Embryonic facial prominence (tissue), 1 donor: ENCODE results near the gene LRWD1.
"Not testable (repeated sequence)": the region's sequence is repeated elsewhere in the genome, so short reads cannot be mapped to it uniquely, and the experiment has no call there.

Experiments
- DNase-seq: peaks from one replicate; pipeline ENCODE4 v3.0.0-alpha.2; 2016; ENCODE audit errors: extremely low spot score

LRWD1 gene

DNA sequence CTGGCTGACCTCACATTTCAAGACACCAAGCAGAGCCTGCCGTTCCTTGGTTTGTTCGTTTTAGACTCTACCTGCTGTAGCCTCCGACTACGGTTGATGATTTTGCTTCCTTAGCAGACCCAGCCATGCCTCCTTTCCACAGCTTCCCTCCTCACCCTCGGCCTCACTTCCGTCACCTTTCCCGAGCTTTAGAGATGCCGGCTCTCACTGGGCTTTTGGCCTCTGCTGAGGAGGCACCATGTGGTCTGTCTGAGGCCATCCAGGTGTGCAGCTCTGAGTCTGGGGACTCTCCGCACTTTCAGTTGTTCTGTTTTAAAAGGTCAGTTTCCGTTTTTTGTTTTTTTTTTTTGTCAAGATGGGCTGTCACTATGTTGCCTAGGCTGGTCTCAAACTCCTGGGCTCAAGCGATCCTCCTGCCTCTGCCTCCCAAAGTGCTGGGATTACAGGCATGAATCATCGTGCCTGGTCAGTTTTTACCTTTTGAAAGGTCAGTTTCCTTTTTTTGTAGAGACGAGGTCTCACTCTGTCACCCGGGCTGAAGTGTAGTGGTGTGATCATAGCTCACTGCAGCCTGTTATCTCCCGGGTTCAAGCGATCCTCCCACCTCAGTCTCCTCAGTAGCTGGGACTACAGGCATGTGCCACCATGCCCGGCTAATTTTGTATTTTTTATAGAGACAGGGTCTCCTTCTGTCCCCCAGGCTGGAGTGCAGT is 19.7 kb upstream of the LRWD1 start:
- no peak for DNase-seq

DNA sequence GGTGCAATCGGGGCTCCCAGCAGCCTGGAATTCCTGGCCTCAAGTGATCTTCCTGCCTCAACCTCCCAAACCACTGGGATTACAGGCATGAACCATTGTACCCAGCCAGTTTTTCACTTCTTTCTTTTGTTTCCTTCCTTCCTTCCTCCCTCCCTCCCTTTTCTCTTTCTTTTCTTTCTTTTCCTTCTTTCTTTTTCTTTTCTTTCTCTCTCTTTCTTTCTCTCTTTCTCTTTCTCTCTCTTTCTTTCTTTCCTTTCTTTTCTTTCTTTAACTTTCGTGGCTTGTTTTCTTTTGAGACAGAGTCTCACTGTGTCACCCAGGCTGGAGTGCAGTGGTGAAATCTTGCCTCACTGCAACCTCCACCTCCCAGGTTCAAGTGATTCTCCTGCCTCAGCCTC is 19.1 kb upstream of the LRWD1 start:
- no peak for DNase-seq

DNA sequence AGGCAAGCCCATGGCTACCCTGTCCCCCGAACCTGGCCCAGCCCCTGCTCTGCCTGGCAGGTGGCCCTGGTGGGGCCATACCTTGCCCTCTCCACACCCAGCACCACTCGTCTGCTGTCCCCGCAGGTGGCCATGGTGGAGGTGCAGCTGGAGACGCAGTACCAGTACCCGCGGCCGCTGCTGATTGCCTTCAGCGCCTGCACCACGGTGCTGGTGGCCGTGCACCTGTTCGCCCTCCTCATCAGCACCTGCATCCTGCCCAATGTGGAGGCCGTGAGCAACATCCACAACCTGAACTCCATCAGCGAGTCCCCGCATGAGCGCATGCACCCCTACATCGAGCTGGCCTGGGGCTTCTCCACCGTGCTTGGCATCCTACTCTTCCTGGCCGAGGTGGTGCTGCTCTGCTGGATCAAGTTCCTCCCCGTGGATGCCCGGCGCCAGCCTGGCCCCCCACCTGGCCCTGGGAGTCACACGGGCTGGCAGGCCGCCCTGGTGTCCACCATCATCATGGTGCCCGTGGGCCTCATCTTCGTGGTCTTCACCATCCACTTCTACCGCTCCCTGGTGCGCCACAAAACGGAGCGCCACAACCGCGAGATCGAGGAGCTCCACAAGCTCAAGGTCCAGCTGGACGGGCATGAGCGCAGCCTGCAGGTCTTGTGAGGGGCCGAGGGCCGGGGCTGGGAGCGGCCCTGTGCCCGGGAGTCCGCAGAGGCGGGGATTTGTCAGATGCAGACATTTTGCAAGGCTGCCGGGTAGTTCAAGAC is 18.2 kb upstream of the LRWD1 start:
- DNase-seq: no peak

DNA sequence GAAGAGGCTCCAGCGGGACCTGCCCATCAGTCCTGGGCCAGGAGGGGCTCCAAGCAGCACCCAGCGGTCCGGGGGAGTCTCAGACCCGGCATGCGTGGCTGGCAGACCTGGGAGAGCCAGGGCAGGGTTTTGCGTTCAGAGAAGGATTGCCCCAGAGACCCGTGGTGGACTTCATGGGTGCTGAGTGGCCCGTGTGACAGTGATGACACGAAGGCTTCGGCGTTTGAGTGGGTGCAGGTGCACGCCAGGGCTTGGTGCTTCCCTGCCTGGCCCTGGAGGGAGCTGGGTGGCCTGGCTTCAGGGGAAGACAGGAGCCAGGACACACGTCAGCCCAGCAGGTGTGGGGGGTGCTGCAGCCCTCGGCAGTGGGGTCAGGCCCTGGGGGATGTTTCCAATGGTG is 17.5 kb upstream of the LRWD1 start:
- DNase-seq: no peak

DNA sequence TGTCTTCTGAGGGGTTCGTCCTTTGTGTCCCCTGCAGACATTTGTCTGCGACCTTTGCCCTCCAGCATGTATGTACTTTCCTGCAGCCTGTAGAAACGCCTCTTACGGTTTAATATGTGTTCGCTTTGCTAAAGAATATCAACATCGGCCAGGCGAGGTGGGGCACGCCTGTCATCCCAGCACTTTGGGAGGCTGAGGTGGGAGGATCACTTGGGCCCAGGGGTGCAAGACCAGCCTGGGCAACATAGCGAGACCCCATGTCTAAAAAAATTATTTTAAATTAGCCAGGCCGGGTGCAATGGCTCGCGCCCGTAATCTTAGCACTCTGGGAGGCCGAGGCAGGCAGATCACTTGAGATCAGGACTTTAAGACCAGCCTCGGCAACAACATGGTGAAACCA is 15.6 kb upstream of the LRWD1 start:
- no peak for DNase-seq

DNA sequence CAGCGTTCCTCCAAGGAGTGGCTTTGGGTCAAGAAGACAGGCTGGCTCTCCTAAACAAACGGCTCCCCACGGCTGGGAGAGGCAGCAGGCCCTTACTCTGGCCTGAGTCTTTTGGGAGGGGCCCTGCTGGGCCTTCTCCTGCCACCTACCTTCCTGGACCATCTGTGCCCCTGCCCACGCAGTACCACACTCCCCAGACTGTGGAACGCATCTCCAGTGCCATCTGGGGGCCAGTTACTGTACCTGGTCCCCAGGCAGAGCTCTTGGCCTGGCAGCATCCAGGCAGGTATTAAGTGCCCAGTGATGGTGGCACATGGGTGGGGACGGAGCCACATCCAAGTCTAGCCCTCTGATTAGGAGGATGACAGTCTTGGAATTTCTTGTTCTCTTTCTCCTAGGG is 14.5 kb upstream of the LRWD1 start:
- no peak for DNase-seq

DNA sequence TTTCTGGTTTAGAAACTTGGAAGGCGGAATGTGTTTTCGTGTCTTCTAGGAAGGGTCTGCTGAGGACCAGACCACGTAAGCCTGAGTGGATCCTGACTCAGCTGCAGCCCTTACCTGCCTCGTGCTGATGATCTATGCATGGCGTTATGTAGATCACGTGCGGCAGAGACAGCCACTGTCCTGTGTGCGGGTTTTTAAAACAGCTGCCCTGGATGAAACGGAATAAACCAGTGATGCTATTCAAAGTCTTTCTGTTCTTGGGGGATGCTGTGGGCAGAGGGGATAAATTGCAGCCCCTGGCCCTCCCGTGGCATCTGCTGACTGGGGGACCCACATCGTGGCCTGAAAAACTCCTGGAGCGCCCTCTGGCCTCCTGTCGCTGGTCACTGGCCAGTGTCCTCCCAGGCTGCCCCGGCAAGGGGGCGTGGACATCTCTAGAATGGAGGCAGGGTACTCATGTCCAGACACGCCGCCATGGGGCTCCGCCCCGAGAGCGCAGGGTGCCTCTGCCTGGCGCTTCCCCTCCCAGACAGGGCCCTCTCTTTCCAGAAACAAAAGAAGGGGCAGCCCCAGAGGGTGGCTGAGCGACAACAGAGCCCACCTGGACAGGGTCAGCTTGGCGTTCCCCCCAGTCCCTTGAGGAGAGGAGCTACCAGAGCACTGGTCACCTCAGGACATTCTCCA is 13.3 kb upstream of the LRWD1 start:
- DNase-seq: no peak

DNA sequence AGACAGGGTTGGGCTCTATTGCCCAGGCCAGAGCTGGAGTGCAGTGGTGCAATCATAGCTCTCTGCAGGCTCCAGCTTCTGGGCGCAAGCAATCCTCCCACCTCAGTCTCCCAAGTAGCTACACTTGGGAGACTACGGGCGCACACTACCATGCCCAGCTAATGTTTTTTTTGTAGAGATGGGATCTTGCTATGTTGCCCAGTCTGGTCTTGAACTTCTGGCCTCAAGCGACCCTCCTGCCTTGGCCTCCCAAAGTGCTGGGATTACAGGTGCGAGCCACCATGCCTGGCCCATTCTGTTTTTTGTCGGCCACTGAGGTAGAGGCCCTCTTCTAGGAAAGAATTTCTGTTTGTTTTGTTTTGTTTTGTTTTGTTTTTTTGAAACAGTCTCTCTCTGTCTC is 12.3 kb upstream of the LRWD1 start:
- DNase-seq: no peak

DNA sequence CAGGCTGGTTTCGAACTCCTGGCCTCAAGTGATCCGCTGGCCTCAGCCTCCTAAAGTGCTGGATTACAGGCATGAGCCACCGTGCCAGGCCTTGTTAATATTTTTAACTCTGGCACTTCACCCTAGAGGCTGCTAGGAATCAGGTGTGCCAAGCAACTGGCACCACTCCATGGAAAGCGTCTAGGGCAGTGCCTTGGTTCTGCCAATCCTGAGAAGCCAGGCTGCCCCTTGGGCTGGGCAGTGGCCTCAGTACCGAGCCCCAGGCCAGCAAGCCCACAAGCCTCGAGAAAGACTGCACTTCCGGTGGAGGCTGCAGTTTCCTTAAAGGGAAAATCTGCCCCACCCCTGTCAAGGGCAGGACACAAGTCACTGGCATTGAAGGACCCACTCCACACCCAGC is 11.5 kb upstream of the LRWD1 start:
- DNase-seq: no peak

DNA sequence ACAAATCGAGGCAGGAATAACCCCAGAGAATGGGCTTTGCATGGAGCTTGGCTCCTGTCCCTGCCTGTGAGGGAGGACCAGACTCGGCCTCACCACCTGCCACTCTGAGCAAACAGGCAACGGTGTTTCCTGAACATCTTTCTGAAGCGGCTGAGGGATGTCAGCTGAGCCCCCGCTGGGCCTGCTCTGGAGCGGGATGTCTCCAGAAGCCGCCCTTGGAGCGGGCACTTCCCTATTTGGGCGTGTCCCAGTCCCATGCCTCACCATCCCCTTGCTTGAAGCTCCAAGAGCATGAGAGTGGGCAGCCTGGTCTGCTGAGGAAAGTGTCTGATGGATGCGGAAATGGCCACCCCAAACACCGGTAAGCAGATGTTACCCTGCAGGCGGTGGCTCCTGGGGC is 10.3 kb upstream of the LRWD1 start:
- DNase-seq: no peak

DNA sequence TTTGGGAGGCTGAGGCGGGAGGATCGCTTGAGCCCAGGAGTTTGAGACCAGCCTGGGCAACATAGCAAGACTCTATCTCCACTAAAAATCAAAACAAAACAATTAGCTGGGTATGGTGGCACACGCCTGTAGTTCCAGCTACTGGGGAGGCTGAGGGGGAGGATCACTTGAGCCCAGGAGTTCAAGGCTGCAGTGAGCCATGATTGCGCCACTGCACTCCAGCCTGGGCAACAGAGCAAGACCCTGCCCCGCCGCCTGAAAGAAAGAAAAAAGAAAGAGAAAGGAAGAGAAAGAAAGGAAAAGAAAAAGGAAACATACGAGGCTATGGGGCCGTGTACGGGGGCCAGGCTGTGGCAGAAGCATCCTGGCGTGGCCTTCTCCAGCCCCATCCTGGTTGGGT is 9.9 kb upstream of the LRWD1 start:
- not testable (repeated sequence) for DNase-seq

DNA sequence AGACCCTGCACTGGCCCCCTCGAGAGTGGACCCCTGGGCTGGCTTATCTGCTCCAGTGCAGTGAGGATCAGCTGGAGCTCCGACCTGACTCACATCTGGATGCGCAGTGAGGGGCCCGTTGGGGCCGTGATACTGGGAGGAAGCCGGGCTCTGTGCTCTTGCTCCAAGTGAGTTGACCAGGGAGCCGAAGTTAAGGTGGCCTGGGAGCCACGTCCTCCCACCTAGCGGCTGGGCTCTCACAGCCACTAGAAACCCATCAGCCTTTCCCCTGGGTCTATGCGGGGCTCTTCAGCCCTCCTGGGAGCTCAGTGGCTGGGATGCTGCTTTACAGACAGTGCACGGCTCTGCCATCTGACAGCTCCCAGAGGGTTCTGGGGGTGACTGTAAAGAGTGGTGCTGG is 9.2 kb upstream of the LRWD1 start:
- DNase-seq: no peak

DNA sequence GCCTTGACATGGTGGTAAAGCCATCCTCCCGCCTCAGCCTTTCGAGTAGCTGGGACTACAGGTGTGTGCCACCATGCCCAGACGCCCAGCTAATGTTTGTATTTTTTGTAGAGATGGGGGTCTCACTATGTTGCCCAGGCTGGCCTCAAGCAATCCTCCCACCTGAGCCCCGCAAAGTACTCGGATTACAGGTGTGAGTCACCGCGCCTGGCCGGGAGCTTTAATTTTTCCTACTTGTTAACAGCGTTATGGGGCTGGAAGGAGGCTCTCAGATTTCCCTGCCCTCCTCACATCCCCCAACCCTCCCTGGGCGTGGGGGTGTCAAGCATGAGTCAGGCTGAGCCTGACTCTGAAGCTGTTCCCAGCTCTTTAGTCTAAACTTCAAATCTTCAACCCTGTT is 8.5 kb upstream of the LRWD1 start:
- no peak for DNase-seq

DNA sequence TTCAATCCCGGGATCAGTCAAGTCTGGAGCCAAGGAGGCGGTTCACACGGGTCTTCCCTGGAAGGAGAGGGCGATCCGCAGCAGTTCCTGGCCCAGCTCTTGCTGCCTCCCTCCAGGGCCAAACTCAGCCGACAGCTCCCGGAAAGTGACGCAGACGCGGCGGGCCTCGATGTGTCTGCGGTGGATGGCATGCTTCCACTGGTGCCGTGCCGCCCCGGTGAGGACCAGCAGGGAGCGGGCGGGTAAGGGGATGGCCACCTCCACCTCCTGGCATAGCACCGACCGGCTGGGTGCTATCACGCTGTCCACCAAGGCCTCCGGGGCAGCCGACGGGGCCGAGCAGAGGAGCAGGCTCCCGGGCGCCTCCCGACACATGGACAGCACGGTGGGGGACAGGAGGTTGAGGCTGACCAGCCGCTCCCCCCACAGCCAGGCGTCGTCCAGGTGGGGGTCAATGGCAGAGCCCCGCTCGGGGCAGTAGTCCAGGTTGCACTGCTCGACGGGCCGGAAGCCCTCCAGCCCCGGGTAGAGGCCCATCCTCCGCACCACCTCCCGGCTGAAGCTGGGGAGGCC is 7.3 kb upstream of the LRWD1 start:
- no peak for DNase-seq

DNA sequence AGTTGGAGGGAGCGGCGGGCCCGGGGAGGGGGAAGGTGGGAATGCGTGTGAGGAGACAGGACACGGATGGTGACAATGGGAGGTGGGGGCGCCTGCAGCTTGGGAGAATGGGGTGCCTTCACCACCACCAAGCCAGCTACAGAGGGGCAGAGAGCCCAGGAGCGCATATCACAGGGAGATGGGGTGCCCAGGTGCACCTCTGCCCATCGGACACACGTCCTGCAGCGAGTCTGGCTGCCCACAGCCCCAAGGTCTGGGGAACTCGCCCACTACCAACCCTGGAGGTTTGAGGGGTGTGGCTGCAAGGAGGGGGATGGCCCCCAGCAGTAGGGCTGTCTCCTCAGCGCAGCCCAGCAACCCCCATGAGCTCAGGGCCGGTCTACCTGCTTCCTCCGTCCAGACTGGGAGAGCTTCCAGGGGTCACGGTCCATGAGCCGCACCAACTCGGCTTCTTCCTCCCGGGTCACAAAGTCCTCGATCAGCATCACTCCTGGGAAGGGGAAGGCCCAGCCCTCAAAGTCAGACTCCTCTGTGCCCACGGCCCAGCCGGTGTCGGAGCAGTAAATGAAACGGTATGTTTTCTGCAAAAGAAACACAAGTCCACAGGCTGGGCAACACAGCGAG is 5.5 kb upstream of the LRWD1 start:
- DNase-seq: no peak

DNA sequence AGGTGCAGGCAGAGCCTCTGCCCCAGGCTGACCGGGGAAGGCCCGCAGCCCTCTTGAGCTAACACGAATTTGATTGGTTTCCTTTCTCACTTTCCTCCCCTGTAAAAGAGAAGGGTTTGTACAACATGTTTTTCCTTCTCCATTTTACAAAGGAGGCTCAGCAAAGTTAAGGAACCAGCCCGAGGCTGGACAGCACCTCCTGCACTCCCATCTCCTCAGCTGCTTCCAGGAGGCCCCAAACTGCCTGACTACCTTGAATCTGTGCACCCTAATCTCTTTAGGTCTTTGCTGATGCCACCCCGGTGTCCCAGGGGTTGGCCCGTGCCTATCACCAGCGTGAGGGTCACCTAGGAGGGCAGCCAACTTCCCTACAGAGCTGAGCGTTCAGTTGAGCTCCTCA is 4.3 kb upstream of the LRWD1 start:
- no peak for DNase-seq

DNA sequence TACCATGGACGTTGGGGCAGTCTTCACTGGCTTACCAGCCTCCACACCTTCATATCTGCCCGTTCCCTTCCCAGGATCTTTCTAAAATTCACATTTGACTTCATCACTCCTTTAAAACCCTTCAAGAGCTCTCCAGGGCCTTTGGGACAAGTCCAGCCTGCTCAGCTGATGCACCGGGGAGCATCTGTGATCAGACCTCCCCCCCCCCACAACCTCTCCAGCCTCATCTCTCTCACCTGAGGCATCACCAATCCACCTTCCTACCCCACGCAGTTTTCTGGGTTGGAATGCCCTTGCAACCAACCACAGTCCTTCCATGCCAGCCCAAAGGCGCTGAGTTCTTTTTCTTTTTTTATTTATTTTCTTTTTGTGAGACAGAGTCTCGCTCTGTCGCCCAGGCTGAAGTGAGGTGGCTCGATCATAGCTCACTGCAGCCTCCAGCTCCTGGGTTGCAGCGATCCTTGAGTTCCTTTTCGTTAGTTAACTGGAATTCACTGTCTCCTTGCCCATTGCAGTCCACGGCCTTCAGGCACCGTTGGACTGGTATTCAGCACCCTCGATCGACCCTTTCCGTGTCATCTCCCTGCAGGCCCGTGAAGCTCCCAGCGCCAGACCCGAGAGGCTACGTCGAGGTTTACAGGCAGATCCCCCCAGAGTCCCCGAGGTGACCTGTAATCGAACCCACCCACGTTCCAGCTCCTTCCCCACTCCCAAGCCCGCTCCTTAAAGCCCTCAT is 775 bp upstream of the LRWD1 start:
- DNase-seq: no peak

DNA sequence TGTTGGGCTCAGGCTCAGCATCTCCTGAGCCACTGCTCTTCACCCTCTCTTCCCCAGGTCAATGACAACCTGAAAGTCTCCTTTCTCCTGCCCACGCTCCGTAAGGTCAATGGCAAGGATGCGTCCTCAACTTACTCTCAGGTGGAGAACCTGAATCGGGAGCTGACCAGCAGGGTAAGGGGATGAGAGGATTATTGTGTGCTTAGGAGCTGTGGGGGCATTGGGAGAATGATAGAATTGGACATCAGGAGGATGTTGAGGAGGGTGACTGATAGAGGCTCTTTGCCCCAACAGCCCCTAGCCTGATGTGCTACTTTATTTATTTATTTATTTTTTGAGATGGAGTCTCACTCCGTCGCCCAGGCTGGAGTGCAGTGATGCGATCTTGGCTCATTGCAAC is 1.3 kb downstream of the LRWD1 start:
- DNase-seq: no peak

DNA sequence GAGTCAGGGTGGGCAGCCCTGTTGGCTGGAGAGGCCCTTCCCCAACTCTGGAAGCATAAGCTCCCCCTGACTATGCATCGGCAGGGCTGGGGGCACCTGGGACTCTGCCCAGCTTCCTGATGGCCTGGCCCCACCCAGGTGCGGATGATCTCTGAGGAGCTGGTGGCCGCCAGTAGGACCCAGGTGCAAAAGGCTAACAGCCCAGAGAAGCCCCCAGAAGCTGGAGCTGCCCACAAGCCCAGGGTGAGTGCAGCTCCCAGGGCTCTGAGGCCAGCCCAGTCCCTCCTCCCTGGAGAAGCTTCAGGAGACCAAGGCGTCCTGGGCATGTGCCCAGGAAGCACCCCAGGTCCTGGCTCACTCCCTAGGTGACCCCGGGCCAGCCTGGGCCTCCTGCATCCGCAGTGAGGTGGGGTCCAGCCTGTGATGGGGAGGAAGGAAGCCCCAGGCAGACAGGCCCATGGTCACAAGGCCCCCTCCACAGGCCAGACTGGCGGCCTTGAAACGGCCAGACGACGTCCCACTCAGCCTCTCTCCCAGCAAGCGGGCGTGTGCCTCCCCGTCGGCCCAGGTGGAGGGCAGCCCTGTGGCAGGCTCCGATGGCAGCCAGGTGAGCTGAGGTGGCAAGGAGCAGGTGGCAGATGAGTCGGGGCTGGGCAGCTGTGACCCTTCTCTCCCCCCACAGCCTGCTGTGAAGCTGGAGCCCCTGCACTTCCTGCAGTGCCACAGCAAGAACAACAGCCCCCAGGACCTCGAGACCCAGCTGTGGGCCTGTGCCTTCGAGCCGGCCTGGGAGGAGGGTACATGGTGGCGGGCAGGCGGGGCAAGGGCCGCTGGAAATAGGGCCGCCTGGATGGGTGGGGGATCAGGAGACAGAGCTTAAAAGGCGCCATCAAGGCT is 3.0 kb downstream of the LRWD1 start:
- DNase-seq: no peak
